K562 (cell line): ENCODE results near the gene DGKB. TPM values are rescaled to one million over a fixed set of nuclear protein-coding genes. Genes with fewer than 3 reads are reported as not detected.
A peak's percentile ranks its signal among the peaks of the same experiment; 100 is the strongest.

Experiments used
- ATAC-seq: fragments of 200-7000 bp; cut with Tn5 transposase; 3 replicates; pipeline ENCODE4 v1.9.1; 2020; ENCODE audit warnings: moderate library complexity
- BruUV-seq: library from RNA; stranded (reverse); fragments of 400-500 nt; replicated peaks from 2 replicates; lab custom pipeline; 2021; lab: Mats Ljungman, UMichigan
- CTCF ChIA-PET: fragments of 300-600 bp; formaldehyde crosslinking; extraction: SDS; loops from one replicate; lab custom pipeline; 2021; ENCODE audit warnings: low intra/inter-chr PET ratio; lab: Yijun Ruan, JAX
- POLR2A ChIA-PET: fragments of 300-600, 350-650 bp; sonication (Branson Sonifier 250); formaldehyde crosslinking; extraction: SDS; loops from one replicate; lab custom pipeline; 2021; ENCODE audit warnings: antibody characterized with exemption, inconsistent platforms; lab: Yijun Ruan, JAX
- DNase-seq, 4 experiments: peaks; one replicate each; pipeline versions ENCODE4 v3.0.0 to v3.0.0-alpha.2; 2011 to 2018; ENCODE audit warnings: low spot score in 3 of 4, mixed read lengths in 3 of 4; ENCODE audit errors: extremely low read depth in 1 of 4
- FAIRE-seq: peaks from 2 replicates; lab custom pipeline; 2011; peaks lifted over from hg19 to GRCh38; lab: Jason Lieb, UNC
- H2AFZ ChIP-seq: 2 replicates; pipeline ENCODE4 v1.6.0; 2011; ENCODE audit warnings: low read depth, low read length, control low read depth, inconsistent platforms
- H3K27ac ChIP-seq: fragments of 200-600 bp; 3 replicates; pipeline ENCODE4 v1.8.0; 2011; ENCODE audit warnings: low read depth, mild to moderate bottlenecking, control low read depth, inconsistent platforms, low read length, moderate library complexity, mixed read lengths; ENCODE audit errors: extremely low read depth
- H3K27me3 ChIP-seq, 2 experiments: fragments of 300-600 bp in 1 of 2; 2 replicates in 1 of 2; 3 replicates in 1 of 2; pipeline versions ENCODE4 v1.6.0 to v1.8.0; 2011; ENCODE audit warnings: inconsistent platforms in 2 of 2, low read length in 2 of 2, mild to moderate bottlenecking in 1 of 2, mixed read lengths in 1 of 2, moderate library complexity in 1 of 2; ENCODE audit not compliant: control insufficient read depth in 2 of 2, insufficient read depth in 2 of 2
- H3K36me3 ChIP-seq: fragments of 300-600 bp; 3 replicates; pipeline ENCODE4 v1.8.0; 2011; ENCODE audit warnings: mild to moderate bottlenecking, low read length, inconsistent platforms; ENCODE audit not compliant: control insufficient read depth, insufficient read depth
- H3K4me1 ChIP-seq, 2 experiments: fragments of 200-600 bp in 1 of 2; replicated peaks in 1 of 2; 2 replicates in 1 of 2; 3 replicates in 1 of 2; pipeline versions ENCODE4 v1.5.1 to v1.8.0; 2011; ENCODE audit warnings: inconsistent platforms in 2 of 2, low read length in 2 of 2, mild to moderate bottlenecking in 1 of 2, mixed read lengths in 1 of 2, moderate library complexity in 1 of 2; ENCODE audit not compliant: control insufficient read depth in 2 of 2, insufficient read depth in 2 of 2
- H3K4me2 ChIP-seq: 2 replicates; pipeline ENCODE4 v1.6.1; 2011; ENCODE audit warnings: low read length, control low read depth, inconsistent platforms, mixed read lengths; ENCODE audit not compliant: insufficient read depth
- H3K4me3 ChIP-seq: fragments of 200-600 bp; sonication (generic), shearing (Covaris generic); 2 replicates; pipeline ENCODE4 v1.5.1; 2016; ENCODE audit warnings: control low read depth, inconsistent platforms
- H3K79me2 ChIP-seq: fragments of 200-600 bp; 3 replicates; pipeline ENCODE4 v1.8.0; 2011; ENCODE audit warnings: low read length, inconsistent platforms; ENCODE audit not compliant: control insufficient read depth, insufficient read depth
- H3K9ac ChIP-seq, 2 experiments: 2 replicates each; pipeline versions ENCODE4 v1.6.0 to v1.6.1; 2011; ENCODE audit warnings: low read depth in 2 of 2, low read length in 2 of 2, control low read depth in 1 of 2, inconsistent platforms in 1 of 2, mild to moderate bottlenecking in 1 of 2, mixed read lengths in 1 of 2; ENCODE audit not compliant: insufficient read depth in 1 of 2
- H3K9me1 ChIP-seq: one replicate; pipeline ENCODE4 v1.6.0; 2011; ENCODE audit warnings: inconsistent platforms, mild to moderate bottlenecking, low read length, moderate library complexity; ENCODE audit not compliant: control insufficient read depth, insufficient read depth
- H3K9me3 ChIP-seq: replicated peaks from 2 replicates; pipeline ENCODE4 v1.5.1; 2011; ENCODE audit warnings: low read depth, low read length, inconsistent platforms; ENCODE audit not compliant: control insufficient read depth, insufficient read depth
- H4K20me1 ChIP-seq: replicated peaks from 2 replicates; pipeline ENCODE4 v1.6.1; 2011; ENCODE audit warnings: low read length, inconsistent platforms, mixed read lengths; ENCODE audit not compliant: control insufficient read depth, insufficient read depth
- CHD2 ChIP-seq: IDR thresholded peaks from 2 replicates; pipeline ENCODE4 v1.6.1; 2011; ENCODE audit warnings: low read depth, low read length
- FIP1L1 ChIP-seq: fragments of 200-400 bp; formaldehyde crosslinking; IDR thresholded peaks from 2 replicates; pipeline ENCODE4 v1.6.1; 2018; ENCODE audit warnings: mild to moderate bottlenecking, low read depth, low read length; ENCODE audit not compliant: poor library complexity, severe bottlenecking
- KAT2B ChIP-seq: IDR thresholded peaks from one replicate; pipeline ENCODE4 v1.6.1; 2012; ENCODE audit warnings: low read depth, mild to moderate bottlenecking, control low read depth, inconsistent platforms, low read length, moderate library complexity
- MED1 ChIP-seq: sonication (generic); formaldehyde crosslinking; IDR thresholded peaks from 2 replicates; pipeline ENCODE4 v1.8.1; 2023; ENCODE audit warnings: missing genetic modification reagents, borderline replicate concordance
- RBM15 ChIP-seq: fragments of 200-400 bp; formaldehyde crosslinking; IDR thresholded peaks from 2 replicates; pipeline ENCODE4 v1.6.1; 2018; ENCODE audit warnings: mild to moderate bottlenecking, low read length, moderate library complexity; ENCODE audit not compliant: insufficient read depth
- ZNF184 ChIP-seq: sonication (generic); formaldehyde crosslinking; IDR thresholded peaks from 2 replicates; pipeline ENCODE4 v1.5.0; 2020; ENCODE audit warnings: missing genetic modification reagents
- ZNF785 ChIP-seq: fragments of 250-450 bp; sonication (Bioruptor Pico); IDR thresholded peaks from 2 replicates; pipeline ENCODE4 v1.4.0; 2020; ENCODE audit warnings: mild to moderate bottlenecking
- WGBS: fragments of 100-300 bp; shearing (Covaris generic); methylation state at CpG from one replicate; pipeline ENCODE4 v1.1.6; 2016; ENCODE audit warnings: low coverage, mixed read lengths; ENCODE audit not compliant: insufficient coverage; ENCODE audit errors: missing lambda C conversion rate; 5-methylcytosine and 5-hydroxymethylcytosine counted together
- in situ Hi-C: fragments of 300-500 bp; cut with MboI; formaldehyde crosslinking; loops from 4 replicates; pipeline ENCODE4 v1.15.0; 2018; ENCODE audit warnings: inconsistent platforms, mixed read lengths
- intact Hi-C: fragments of 100-400 bp; cut with micrococcal nuclease; formaldehyde crosslinking; loops from 2 replicates; pipeline ENCODE4 v1.14.2; 2022
- polyA plus RNA-seq, 8 experiments: library from polyadenylated mRNA; depleted of rRNA in 4 of 8; stranded (reverse) in 5 of 8; unstranded in 3 of 8; fragments of >200 nt; fragmentation: Nextera tagmentation in 2 of 8; fragmentation: Illumina TruSeq in 1 of 8; extraction: Ambion mirVana in 2 of 8; extraction: Trizol in 1 of 8; gene quantifications; 2 replicates each; pipeline versions ENCODE4 v1.2.1 to v1.2.3, GENCODE V29; 2011 to 2014; ENCODE audit warnings: inconsistent platforms in 1 of 8, missing spikeins in 1 of 8
- total RNA-seq, 7 experiments: library from RNA; depleted of rRNA in 6 of 7; stranded (reverse); fragments of >200 nt in 6 of 7; fragmentation: Illumina TruSeq in 2 of 7; extraction: Trizol in 2 of 7; gene quantifications; 2 replicates each; pipeline versions ENCODE4 v1.2.1 to v1.2.3, GENCODE V29; 2011 to 2021; ENCODE audit warnings: low replicate concordance in 1 of 7
- TF ChIP-seq, protein P1 (sequence below), 2 experiments: fragments of 450-650 bp in 1 of 2; IDR thresholded peaks; 2 replicates each; pipeline ENCODE4 v1.6.1; 2011 to 2017; ENCODE audit warnings: low read depth in 2 of 2, antibody characterized with exemption in 1 of 2, borderline replicate concordance in 1 of 2, low read length in 1 of 2, mild to moderate bottlenecking in 1 of 2, mixed read lengths in 1 of 2; ENCODE audit not compliant: control insufficient read depth in 1 of 2
- TF ChIP-seq, protein P2 (sequence below): IDR thresholded peaks from 3 replicates; pipeline ENCODE4 v1.6.1; 2011; ENCODE audit warnings: borderline replicate concordance, mild to moderate bottlenecking, moderate library complexity; ENCODE audit not compliant: insufficient read length; ENCODE audit errors: extremely low read depth

DGKB gene
- total and polyA plus RNA-seq, 9 of the 15 experiments (the other 6 are each of a cell fraction or from before 2014, with no cell fraction given), result 0.01 TPM; not detected in 8

DNA sequence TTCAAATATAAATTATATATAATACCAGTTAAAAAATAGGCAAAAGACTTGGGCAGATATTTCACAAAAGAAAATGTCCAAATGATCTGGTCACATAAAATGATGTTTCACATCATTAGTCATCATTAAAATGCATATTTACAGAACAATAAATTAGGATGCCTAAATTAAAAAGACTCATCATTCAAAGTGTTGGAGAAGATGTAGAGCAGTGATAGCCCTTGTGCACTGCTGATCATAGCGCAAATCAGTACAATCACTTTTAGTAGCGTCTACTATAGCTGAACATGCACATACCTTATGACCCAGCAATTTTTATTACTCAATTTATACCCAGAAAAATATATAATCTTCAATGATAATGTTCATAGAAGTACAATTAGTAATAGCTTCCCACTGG lies 579.8 kb downstream of the DGKB start:
- no peaks in the 10 kb centered on the region for H4K20me1 ChIP-seq
- no peaks in the 10 kb centered on the region for H3K36me3 ChIP-seq
- no peaks in the 10 kb centered on the region for H3K9me3 ChIP-seq
- no peak overlapping the region for H3K4me3 ChIP-seq
- H3K79me2 ChIP-seq, result no peaks in the 10 kb centered on the region
- no peaks in the 10 kb centered on the region for H3K27me3 ChIP-seq
- no peak overlapping the region for H3K27ac ChIP-seq
- H3K9ac ChIP-seq, result no peak overlapping the region
- no peak for ATAC-seq
- 3% methylated on average over 2 of the region's 2 CpGs for WGBS
- H3K9me1 ChIP-seq, result no peaks in the 10 kb centered on the region
- TF ChIP-seq, protein P1, sequence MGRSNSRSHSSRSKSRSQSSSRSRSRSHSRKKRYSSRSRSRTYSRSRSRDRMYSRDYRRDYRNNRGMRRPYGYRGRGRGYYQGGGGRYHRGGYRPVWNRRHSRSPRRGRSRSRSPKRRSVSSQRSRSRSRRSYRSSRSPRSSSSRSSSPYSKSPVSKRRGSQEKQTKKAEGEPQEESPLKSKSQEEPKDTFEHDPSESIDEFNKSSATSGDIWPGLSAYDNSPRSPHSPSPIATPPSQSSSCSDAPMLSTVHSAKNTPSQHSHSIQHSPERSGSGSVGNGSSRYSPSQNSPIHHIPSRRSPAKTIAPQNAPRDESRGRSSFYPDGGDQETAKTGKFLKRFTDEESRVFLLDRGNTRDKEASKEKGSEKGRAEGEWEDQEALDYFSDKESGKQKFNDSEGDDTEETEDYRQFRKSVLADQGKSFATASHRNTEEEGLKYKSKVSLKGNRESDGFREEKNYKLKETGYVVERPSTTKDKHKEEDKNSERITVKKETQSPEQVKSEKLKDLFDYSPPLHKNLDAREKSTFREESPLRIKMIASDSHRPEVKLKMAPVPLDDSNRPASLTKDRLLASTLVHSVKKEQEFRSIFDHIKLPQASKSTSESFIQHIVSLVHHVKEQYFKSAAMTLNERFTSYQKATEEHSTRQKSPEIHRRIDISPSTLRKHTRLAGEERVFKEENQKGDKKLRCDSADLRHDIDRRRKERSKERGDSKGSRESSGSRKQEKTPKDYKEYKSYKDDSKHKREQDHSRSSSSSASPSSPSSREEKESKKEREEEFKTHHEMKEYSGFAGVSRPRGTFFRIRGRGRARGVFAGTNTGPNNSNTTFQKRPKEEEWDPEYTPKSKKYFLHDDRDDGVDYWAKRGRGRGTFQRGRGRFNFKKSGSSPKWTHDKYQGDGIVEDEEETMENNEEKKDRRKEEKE (IDR thresholded peaks at IDR 0.05; ENCODE audit: borderline replicate concordance in 1 of 2, control insufficient read depth in 1 of 2, low read depth in 2 of 2, low read length in 1 of 2), result no peak
- TF ChIP-seq RBM15 (no peak), ZNF785 (CRISPR knock-in tag) (no peak), FIP1L1 (no peak), MED1 (CRISPR knock-in tag) (no peak), KAT2B (no peak), ZNF184 (0 out of 2 replicates have a peak, but pooled peaks have one; percentile 57), CHD2 (no peak)
- TF ChIP-seq, protein P2, sequence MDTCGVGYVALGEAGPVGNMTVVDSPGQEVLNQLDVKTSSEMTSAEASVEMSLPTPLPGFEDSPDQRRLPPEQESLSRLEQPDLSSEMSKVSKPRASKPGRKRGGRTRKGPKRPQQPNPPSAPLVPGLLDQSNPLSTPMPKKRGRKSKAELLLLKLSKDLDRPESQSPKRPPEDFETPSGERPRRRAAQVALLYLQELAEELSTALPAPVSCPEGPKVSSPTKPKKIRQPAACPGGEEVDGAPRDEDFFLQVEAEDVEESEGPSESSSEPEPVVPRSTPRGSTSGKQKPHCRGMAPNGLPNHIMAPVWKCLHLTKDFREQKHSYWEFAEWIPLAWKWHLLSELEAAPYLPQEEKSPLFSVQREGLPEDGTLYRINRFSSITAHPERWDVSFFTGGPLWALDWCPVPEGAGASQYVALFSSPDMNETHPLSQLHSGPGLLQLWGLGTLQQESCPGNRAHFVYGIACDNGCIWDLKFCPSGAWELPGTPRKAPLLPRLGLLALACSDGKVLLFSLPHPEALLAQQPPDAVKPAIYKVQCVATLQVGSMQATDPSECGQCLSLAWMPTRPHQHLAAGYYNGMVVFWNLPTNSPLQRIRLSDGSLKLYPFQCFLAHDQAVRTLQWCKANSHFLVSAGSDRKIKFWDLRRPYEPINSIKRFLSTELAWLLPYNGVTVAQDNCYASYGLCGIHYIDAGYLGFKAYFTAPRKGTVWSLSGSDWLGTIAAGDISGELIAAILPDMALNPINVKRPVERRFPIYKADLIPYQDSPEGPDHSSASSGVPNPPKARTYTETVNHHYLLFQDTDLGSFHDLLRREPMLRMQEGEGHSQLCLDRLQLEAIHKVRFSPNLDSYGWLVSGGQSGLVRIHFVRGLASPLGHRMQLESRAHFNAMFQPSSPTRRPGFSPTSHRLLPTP, result no peak
- ChIA-PET CTCF (no interaction called here), POLR2A (no interaction called here)
- no peak overlapping the region for H3K4me2 ChIP-seq
- FAIRE-seq, result no peak
- H3K4me1 ChIP-seq, result no peaks in the 10 kb centered on the region
- DNase-seq, result no peak
- in situ Hi-C loops (no loop called here), intact Hi-C loops (no loop called here)
- no peak overlapping the region for H2AFZ ChIP-seq
- no TSS peak for BruUV-seq
